ENCODE results near the gene PPP1R13L.

PPP1R13L gene

GRCh38 chr19:45404557-45405434 is at the start of gene PPP1R13L:
Gene PPP1R13L (minus strand): TSS chr19:45405069. CDS start chr19:45398318, 6,751 bp downstream.
- Mint-ChIP-seq H3K27me3 (peaks cover 36% of the 10 kb centered on the region), H3K36me3 (ENCODE audit: low read depth) (peaks cover 17% of the 10 kb centered on the region), H3K4me3 (peak within 1 kb of the TSS; percentile 99), H3K27ac (peak within 1 kb of the TSS; percentile 95), H3K4me1 (ENCODE audit: low read depth) (peaks cover 42% of the 10 kb centered on the region), H3K9me3 (no peaks in the 10 kb centered on the region)

GRCh38 chr19:45451850-45452387 is 47.0 kb upstream of the PPP1R13L start:
- peaks cover 4% of the 10 kb centered on the region for H3K36me3 Mint-ChIP-seq (ENCODE audit: low read depth)
- peaks cover 61% of the 10 kb centered on the region for H3K4me1 Mint-ChIP-seq (ENCODE audit: low read depth)
- H3K27me3 Mint-ChIP-seq, result no peaks in the 10 kb centered on the region
- no peaks in the 10 kb centered on the region for H3K9me3 Mint-ChIP-seq
- H3K4me3 Mint-ChIP-seq, result peak overlapping the region; percentile 83
- H3K27ac Mint-ChIP-seq, result peak overlapping the region; percentile 91

GRCh38 chr19:45451131-45451849 is 46.4 kb upstream of the PPP1R13L start:
- no peaks in the 10 kb centered on the region for H3K27me3 Mint-ChIP-seq
- H3K36me3 Mint-ChIP-seq (ENCODE audit: low read depth), result peaks cover 4% of the 10 kb centered on the region
- peak overlapping the region; percentile 91 for H3K27ac Mint-ChIP-seq
- peaks cover 59% of the 10 kb centered on the region for H3K4me1 Mint-ChIP-seq (ENCODE audit: low read depth)
- no peaks in the 10 kb centered on the region for H3K9me3 Mint-ChIP-seq
- peak overlapping the region; percentile 83 for H3K4me3 Mint-ChIP-seq

GRCh38 chr19:45450012-45450333 is 45.1 kb upstream of the PPP1R13L start:
- H3K36me3 Mint-ChIP-seq (ENCODE audit: low read depth), result peaks cover 4% of the 10 kb centered on the region
- H3K4me1 Mint-ChIP-seq (ENCODE audit: low read depth), result peaks cover 56% of the 10 kb centered on the region

GRCh38 chr19:45448887-45449299 is 44.0 kb upstream of the PPP1R13L start:
- Mint-ChIP-seq H3K36me3 (ENCODE audit: low read depth) (peaks cover 4% of the 10 kb centered on the region), H3K9me3 (no peaks in the 10 kb centered on the region), H3K27me3 (no peaks in the 10 kb centered on the region), H3K27ac (peak overlapping the region; percentile 74), H3K4me3 (peak overlapping the region; percentile 97), H3K4me1 (ENCODE audit: low read depth) (peaks cover 58% of the 10 kb centered on the region)

More at GRCh38 chr19:45450012-45450333, 45.1 kb upstream of the PPP1R13L start:
- no peaks in the 10 kb centered on the region for H3K9me3 Mint-ChIP-seq
- H3K27ac Mint-ChIP-seq, result peak overlapping the region; percentile 99
- peak overlapping the region; percentile 97 for H3K4me3 Mint-ChIP-seq
- H3K27me3 Mint-ChIP-seq, result no peaks in the 10 kb centered on the region

GRCh38 chr19:45448425-45448756 is 43.5 kb upstream of the PPP1R13L start:
- Mint-ChIP-seq H3K4me1 (ENCODE audit: low read depth) (peaks cover 61% of the 10 kb centered on the region), H3K4me3 (peak overlapping the region; percentile 33), H3K27ac (peak overlapping the region; percentile 9), H3K9me3 (no peaks in the 10 kb centered on the region), H3K36me3 (ENCODE audit: low read depth) (peaks cover 4% of the 10 kb centered on the region), H3K27me3 (no peaks in the 10 kb centered on the region)

GRCh38 chr19:45446944-45447343 is 42.1 kb upstream of the PPP1R13L start:
- Mint-ChIP-seq H3K4me1 (ENCODE audit: low read depth) (peaks cover 68% of the 10 kb centered on the region), H3K27ac (no peak overlapping the region), H3K9me3 (no peaks in the 10 kb centered on the region), H3K4me3 (no peak overlapping the region), H3K36me3 (ENCODE audit: low read depth) (peaks cover 4% of the 10 kb centered on the region), H3K27me3 (no peaks in the 10 kb centered on the region)

GRCh38 chr19:45446295-45446694 is 41.4 kb upstream of the PPP1R13L start:
- Mint-ChIP-seq H3K4me3 (no peak overlapping the region), H3K27me3 (no peaks in the 10 kb centered on the region), H3K4me1 (ENCODE audit: low read depth) (peaks cover 62% of the 10 kb centered on the region), H3K36me3 (ENCODE audit: low read depth) (peaks cover 4% of the 10 kb centered on the region), H3K9me3 (no peaks in the 10 kb centered on the region), H3K27ac (no peak overlapping the region)

GRCh38 chr19:45445139-45445538 is 40.3 kb upstream of the PPP1R13L start:
- Mint-ChIP-seq H3K36me3 (ENCODE audit: low read depth) (peaks cover 4% of the 10 kb centered on the region), H3K27me3 (no peaks in the 10 kb centered on the region), H3K27ac (no peak overlapping the region), H3K9me3 (no peaks in the 10 kb centered on the region), H3K4me3 (peak overlapping the region; percentile 77), H3K4me1 (ENCODE audit: low read depth) (peaks cover 66% of the 10 kb centered on the region)

- Mint-ChIP-seq H3K36me3 (ENCODE audit: low read depth) (peaks cover 4% of the 10 kb centered on the region), H3K9me3 (no peaks in the 10 kb centered on the region), H3K4me1 (ENCODE audit: low read depth) (peaks cover 62% of the 10 kb centered on the region), H3K4me3 (peak overlapping the region; percentile 80), H3K27ac (peak overlapping the region; percentile 70), H3K27me3 (no peaks in the 10 kb centered on the region)
Observed at GRCh38 chr19:45444318-45445041, 39.6 kb upstream of the PPP1R13L start.

GRCh38 chr19:45443462-45444317 is 38.8 kb upstream of the PPP1R13L start:
- Mint-ChIP-seq H3K4me1 (ENCODE audit: low read depth) (peaks cover 56% of the 10 kb centered on the region), H3K27ac (peak overlapping the region; percentile 77), H3K36me3 (ENCODE audit: low read depth) (peaks cover 4% of the 10 kb centered on the region), H3K27me3 (no peaks in the 10 kb centered on the region), H3K9me3 (no peaks in the 10 kb centered on the region), H3K4me3 (peak overlapping the region; percentile 80)

- H3K27ac Mint-ChIP-seq, result peak overlapping the region; percentile 70
- H3K4me3 Mint-ChIP-seq, result peak overlapping the region; percentile 80
- H3K36me3 Mint-ChIP-seq (ENCODE audit: low read depth), result peaks cover 4% of the 10 kb centered on the region
- H3K4me1 Mint-ChIP-seq (ENCODE audit: low read depth), result peaks cover 53% of the 10 kb centered on the region
- H3K9me3 Mint-ChIP-seq, result no peaks in the 10 kb centered on the region
- H3K27me3 Mint-ChIP-seq, result no peaks in the 10 kb centered on the region
Observed at GRCh38 chr19:45442778-45443461, 38.1 kb upstream of the PPP1R13L start.

- H3K4me3 Mint-ChIP-seq, result peak overlapping the region; percentile 80
- H3K36me3 Mint-ChIP-seq (ENCODE audit: low read depth), result peaks cover 1% of the 10 kb centered on the region
- H3K9me3 Mint-ChIP-seq, result no peaks in the 10 kb centered on the region
- H3K4me1 Mint-ChIP-seq (ENCODE audit: low read depth), result peaks cover 50% of the 10 kb centered on the region
- H3K27ac Mint-ChIP-seq, result no peak overlapping the region
- H3K27me3 Mint-ChIP-seq, result no peaks in the 10 kb centered on the region
Observed at GRCh38 chr19:45442408-45442777, 37.5 kb upstream of the PPP1R13L start.

Data from stimulated activated naive CD8-positive, alpha-beta T cell treated with anti-CD3 and anti-CD28 coated beads, Interleukin-15, Interleukin-2, amounts not matched to agents 100 ng/mL and 50 ng/mL, for 24 hours (primary cell).